Measurements from ENCODE around the gene NTN5. TPM values are rescaled to one million over a fixed set of nuclear protein-coding genes. Genes with fewer than 3 reads are reported as not detected.
"Not testable (repeated sequence)": the region's sequence is repeated elsewhere in the genome, so short reads cannot be mapped to it uniquely, and the experiment has no call there.

The NTN5 gene
- total and polyA plus RNA-seq, 11 donors = 0.11 to 0.42 (median 0.16) TPM; not detected in 7

GRCh38 chr19:48680436-48681126 lies 7.8 kb upstream of the NTN5 start:
- WGBS, 4 donors = 87 to 93% (median 92%) methylated on average over 18 to 45 of the region's 45 CpGs

GRCh38 chr19:48680006-48680405 lies 7.2 kb upstream of the NTN5 start:
- H3K4me1 ChIP-seq; DNase-seq; H3K4me3 ChIP-seq; ATAC-seq; H3K36me3 ChIP-seq; intact Hi-C loops (cut with DNase I); H3K27ac ChIP-seq; H3K27me3 ChIP-seq; H3K9me3 ChIP-seq: not testable (repeated sequence)
- 94 to 97% (median 96%) methylated on average over 15 to 18 of the region's 19 CpGs for WGBS, 4 donors

More at GRCh38 chr19:48680436-48681126, 7.8 kb upstream of the NTN5 start:
- ATAC-seq (no peak), DNase-seq (no peak)
- Histone ChIP-seq H3K4me1 (peaks cover 0 to 3% (median 1%) of the 10 kb centered on the region in 12 donors), H3K27ac (no peak overlapping the region), H3K36me3 (no peaks in the 10 kb centered on the region), H3K4me3 (no peak overlapping the region), H3K9me3 (no peaks in the 10 kb centered on the region), H3K27me3 (no peaks in the 10 kb centered on the region)
- TF ChIP-seq, protein P1, sequence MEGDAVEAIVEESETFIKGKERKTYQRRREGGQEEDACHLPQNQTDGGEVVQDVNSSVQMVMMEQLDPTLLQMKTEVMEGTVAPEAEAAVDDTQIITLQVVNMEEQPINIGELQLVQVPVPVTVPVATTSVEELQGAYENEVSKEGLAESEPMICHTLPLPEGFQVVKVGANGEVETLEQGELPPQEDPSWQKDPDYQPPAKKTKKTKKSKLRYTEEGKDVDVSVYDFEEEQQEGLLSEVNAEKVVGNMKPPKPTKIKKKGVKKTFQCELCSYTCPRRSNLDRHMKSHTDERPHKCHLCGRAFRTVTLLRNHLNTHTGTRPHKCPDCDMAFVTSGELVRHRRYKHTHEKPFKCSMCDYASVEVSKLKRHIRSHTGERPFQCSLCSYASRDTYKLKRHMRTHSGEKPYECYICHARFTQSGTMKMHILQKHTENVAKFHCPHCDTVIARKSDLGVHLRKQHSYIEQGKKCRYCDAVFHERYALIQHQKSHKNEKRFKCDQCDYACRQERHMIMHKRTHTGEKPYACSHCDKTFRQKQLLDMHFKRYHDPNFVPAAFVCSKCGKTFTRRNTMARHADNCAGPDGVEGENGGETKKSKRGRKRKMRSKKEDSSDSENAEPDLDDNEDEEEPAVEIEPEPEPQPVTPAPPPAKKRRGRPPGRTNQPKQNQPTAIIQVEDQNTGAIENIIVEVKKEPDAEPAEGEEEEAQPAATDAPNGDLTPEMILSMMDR (IDR thresholded peaks at IDR 0.05) = no peak
- intact Hi-C loops (cut with DNase I) = no loop called here

DNA sequence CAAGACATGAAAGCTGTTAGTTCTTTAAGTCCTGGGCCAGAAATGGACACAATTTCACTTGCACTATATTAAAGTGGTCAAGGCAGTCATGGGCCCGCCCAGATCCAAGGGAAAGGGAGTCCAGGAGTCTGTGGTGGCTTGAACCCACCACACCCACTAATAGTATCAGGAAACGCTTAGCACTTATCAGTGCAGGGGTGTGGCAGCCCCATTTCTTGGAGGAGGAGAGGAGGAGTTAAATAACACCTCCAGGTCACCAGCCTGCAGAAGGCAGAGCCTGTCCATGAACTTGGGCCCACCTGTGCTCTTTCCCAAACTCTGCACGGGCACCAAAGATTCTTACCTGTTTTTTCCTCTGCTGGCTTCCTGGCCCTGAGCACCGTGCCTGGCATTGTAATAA lies 5.4 kb upstream of the NTN5 start:
- WGBS, 4 donors = 65 to 76% (median 69%) methylated on average over 4 of the region's 4 CpGs
- Histone ChIP-seq H3K27me3 (no peaks in the 10 kb centered on the region), H3K4me3 (no peak overlapping the region), H3K4me1 (peaks cover 0 to 12% (median 7%) of the 10 kb centered on the region in 12 donors), H3K27ac (no peak overlapping the region), H3K36me3 (no peaks in the 10 kb centered on the region), H3K9me3 (no peaks in the 10 kb centered on the region)
- DNase-seq (no peak), ATAC-seq (peak in 2 of 4 donors; percentile 12 to 25)
- TF ChIP-seq POLR2A (IDR thresholded peaks at IDR 0.05) = no peak
- TF ChIP-seq, protein P1 (IDR thresholded peaks at IDR 0.05) = no peak
- intact Hi-C loops (cut with DNase I) = loop anchor here (5.0 to 10.0 kb wide), 10 partner anchors 34 to 167 kb away; partner anchors contain the start of gene HSD17B14 (in 4 of the 10)

- ATAC-seq (no peak), DNase-seq (no peak)
- no peaks in the 10 kb centered on the region for H3K27me3 ChIP-seq
- intact Hi-C loops (cut with DNase I) = loop anchor here (5.0 to 10.0 kb wide), 10 partner anchors 35 to 168 kb away; partner anchors contain the start of gene HSD17B14 (in 4 of the 10)
- no peaks in the 10 kb centered on the region for H3K9me3 ChIP-seq
- TF ChIP-seq, protein P1 (IDR thresholded peaks at IDR 0.05) = no peak
- TF ChIP-seq POLR2A (IDR thresholded peaks at IDR 0.05) = no peak
- H3K36me3 ChIP-seq = no peaks in the 10 kb centered on the region
- H3K4me3 ChIP-seq = no peak overlapping the region
- H3K27ac ChIP-seq = no peak overlapping the region
- 92 to 96% (median 95%) methylated on average over 13 of the region's 13 CpGs for WGBS, 4 donors
- peaks cover 0 to 12% (median 7%) of the 10 kb centered on the region in 12 donors for H3K4me1 ChIP-seq
Measured at GRCh38 chr19:48676887-48677286, 4.1 kb upstream of the NTN5 start.

Measured in heart left ventricle (tissue), 16 donors.